DOHH2 (cell line): ENCODE results near the gene UNC5C.

ENCODE experiments used
- CTCF ChIP-seq: fragments of 200-600 bp; sonication (generic); IDR thresholded peaks from one replicate; pipeline ENCODE4 v1.5.1; 2014; ENCODE audit warnings: antibody characterized with exemption, mild to moderate bottlenecking, low read depth, low read length; ENCODE audit not compliant: poor library complexity, severe bottlenecking
- EZH2phosphoT487 ChIP-seq: fragments of 200-600 bp; sonication (generic); IDR thresholded peaks from 2 replicates; pipeline ENCODE4 v1.6.1; 2017; ENCODE audit warnings: borderline replicate concordance, mild to moderate bottlenecking, antibody characterized with exemption, low read length, moderate library complexity, mixed read lengths

DNA sequence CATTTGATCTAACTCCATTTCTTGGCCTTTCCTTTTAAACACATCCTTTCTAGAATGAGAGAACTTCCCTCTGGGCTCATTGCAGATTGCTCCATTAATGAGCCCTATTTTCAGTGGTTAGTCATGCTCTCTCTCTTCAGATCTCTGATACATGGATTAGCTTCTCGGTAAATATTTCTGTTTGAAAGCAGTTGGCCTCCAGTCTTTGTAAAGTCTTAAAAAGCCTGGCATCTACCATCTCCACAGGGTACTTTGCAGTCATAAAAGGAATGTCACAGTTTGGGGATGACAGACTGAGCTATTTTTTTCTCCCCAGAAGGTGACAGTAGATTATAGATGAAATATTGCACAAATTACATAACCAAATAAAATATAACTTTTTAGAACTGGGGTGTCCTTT is 72.7 kb downstream of the UNC5C start:
- TF ChIP-seq CTCF (no peak), EZH2phosphoT487 (no peak)
